ENCODE measurements around the gene RNASE7.

DNA sequence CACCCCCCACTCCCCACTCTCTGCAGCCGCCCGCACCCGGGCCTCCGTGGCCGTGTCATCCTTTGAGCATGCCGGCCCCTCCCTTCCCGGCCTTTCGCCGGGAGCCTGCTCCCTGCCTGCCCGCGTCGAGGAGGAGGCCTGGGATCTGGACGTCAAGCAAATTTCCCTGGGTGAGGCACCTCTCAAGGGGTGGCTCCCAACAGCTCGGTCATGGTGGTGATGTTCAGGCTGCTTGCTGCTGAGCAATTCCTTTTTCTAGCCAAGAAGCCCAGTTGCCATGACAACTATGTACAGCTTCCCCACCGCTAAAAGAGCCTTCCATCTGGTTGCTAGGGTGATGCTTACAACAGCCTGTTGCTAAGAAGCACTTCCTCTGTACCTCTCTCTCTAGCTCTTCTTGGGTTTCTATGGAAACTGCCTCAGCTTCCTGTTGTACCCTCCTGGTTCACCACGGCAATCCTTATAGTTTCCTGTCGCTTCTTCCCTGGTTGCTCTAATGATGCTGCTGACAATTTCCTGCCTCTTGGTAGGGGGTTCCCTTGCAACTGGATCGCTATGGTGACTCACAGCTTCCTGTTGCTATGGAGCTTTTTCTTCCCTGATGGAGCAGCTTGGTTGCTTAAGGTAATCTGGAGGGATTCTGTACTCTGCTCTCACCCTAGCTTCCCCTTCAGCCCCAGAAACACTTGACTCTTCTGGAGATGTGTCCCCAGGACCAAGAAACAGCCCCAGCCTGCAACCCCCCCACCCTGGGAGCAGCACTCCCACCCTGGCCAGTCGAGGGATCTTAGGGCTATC, 45.3 kb downstream of the RNASE7 start:
- TF ChIP-seq, protein P1, sequence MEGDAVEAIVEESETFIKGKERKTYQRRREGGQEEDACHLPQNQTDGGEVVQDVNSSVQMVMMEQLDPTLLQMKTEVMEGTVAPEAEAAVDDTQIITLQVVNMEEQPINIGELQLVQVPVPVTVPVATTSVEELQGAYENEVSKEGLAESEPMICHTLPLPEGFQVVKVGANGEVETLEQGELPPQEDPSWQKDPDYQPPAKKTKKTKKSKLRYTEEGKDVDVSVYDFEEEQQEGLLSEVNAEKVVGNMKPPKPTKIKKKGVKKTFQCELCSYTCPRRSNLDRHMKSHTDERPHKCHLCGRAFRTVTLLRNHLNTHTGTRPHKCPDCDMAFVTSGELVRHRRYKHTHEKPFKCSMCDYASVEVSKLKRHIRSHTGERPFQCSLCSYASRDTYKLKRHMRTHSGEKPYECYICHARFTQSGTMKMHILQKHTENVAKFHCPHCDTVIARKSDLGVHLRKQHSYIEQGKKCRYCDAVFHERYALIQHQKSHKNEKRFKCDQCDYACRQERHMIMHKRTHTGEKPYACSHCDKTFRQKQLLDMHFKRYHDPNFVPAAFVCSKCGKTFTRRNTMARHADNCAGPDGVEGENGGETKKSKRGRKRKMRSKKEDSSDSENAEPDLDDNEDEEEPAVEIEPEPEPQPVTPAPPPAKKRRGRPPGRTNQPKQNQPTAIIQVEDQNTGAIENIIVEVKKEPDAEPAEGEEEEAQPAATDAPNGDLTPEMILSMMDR (IDR thresholded peaks at IDR 0.05 in 2 of 3, conservative IDR thresholded peaks at IDR 0.05 in 1 of 3; ENCODE audit: borderline replicate concordance in 1 of 3, insufficient read depth in 1 of 3, low read depth in 2 of 3, low read length in 2 of 3): no peak
- TF ChIP-seq JUND (IDR thresholded peaks at IDR 0.05): no peak
- TF ChIP-seq ZNF274 (IDR thresholded peaks at IDR 0.05; ENCODE audit: low read depth, low read length): no peak
- no peak for TF ChIP-seq SRF (IDR thresholded peaks at IDR 0.05; ENCODE audit: low read depth)
- TF ChIP-seq EZH2phosphoT487 (IDR thresholded peaks at IDR 0.05; ENCODE audit: borderline replicate concordance): no peak
- no peak for TF ChIP-seq CEBPB (IDR thresholded peaks at IDR 0.05; ENCODE audit: low read depth)
- TF ChIP-seq EZH2 (IDR thresholded peaks at IDR 0.05): no peak
- TF ChIP-seq, protein P2, sequence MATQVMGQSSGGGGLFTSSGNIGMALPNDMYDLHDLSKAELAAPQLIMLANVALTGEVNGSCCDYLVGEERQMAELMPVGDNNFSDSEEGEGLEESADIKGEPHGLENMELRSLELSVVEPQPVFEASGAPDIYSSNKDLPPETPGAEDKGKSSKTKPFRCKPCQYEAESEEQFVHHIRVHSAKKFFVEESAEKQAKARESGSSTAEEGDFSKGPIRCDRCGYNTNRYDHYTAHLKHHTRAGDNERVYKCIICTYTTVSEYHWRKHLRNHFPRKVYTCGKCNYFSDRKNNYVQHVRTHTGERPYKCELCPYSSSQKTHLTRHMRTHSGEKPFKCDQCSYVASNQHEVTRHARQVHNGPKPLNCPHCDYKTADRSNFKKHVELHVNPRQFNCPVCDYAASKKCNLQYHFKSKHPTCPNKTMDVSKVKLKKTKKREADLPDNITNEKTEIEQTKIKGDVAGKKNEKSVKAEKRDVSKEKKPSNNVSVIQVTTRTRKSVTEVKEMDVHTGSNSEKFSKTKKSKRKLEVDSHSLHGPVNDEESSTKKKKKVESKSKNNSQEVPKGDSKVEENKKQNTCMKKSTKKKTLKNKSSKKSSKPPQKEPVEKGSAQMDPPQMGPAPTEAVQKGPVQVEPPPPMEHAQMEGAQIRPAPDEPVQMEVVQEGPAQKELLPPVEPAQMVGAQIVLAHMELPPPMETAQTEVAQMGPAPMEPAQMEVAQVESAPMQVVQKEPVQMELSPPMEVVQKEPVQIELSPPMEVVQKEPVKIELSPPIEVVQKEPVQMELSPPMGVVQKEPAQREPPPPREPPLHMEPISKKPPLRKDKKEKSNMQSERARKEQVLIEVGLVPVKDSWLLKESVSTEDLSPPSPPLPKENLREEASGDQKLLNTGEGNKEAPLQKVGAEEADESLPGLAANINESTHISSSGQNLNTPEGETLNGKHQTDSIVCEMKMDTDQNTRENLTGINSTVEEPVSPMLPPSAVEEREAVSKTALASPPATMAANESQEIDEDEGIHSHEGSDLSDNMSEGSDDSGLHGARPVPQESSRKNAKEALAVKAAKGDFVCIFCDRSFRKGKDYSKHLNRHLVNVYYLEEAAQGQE (IDR thresholded peaks at IDR 0.05; ENCODE audit: low read depth): no peak
- TF ChIP-seq RAD21 (IDR thresholded peaks at IDR 0.05; ENCODE audit: low read depth): no peak
- TF ChIP-seq YY1 (IDR thresholded peaks at IDR 0.05; ENCODE audit: extremely low read depth, insufficient replicate concordance, low read depth, low read length): no peak
- TF ChIP-seq POLR2A (IDR thresholded peaks at IDR 0.05; ENCODE audit: borderline replicate concordance, extremely low read depth, insufficient read depth, insufficient read length): no peak
- TF ChIP-seq SIN3A (IDR thresholded peaks at IDR 0.05; ENCODE audit: low read depth): no peak
